Endothelial cell of hepatic sinusoid (primary cell): ENCODE data around the gene RNU1-3.

Source experiments
- in situ Hi-C: cut with HindIII; loops from 2 replicates; pipeline ENCODE4 v1.10.0; 2017; ENCODE audit warnings: low sequenced_read_pairs

RNU1-3 gene

GRCh38 chr1:16621681-16622315, 45.0 kb downstream of the RNU1-3 start:
- in situ Hi-C loops = loop anchor here (25.0 kb wide), 1 partner anchor 416 kb away; no protein-coding TSS in a partner anchor

- in situ Hi-C loops = loop anchor here (25.0 kb wide), 1 partner anchor 416 kb away; no protein-coding TSS in a partner anchor
Measured at GRCh38 chr1:16621300-16621658, 45.5 kb downstream of the RNU1-3 start.

GRCh38 chr1:16619803-16620501, 46.8 kb downstream of the RNU1-3 start:
- in situ Hi-C loops = loop anchor here (25.0 kb wide), 1 partner anchor 417 kb away; no protein-coding TSS in a partner anchor

GRCh38 chr1:16618719-16619118, 48.0 kb downstream of the RNU1-3 start:
- in situ Hi-C loops = loop anchor here (25.0 kb wide), 1 partner anchor 419 kb away; no protein-coding TSS in a partner anchor

- in situ Hi-C loops = loop anchor here (25.0 kb wide), 1 partner anchor 419 kb away; no protein-coding TSS in a partner anchor
Measured at GRCh38 chr1:16617778-16618580, 48.8 kb downstream of the RNU1-3 start.

GRCh38 chr1:16617114-16617631, 49.6 kb downstream of the RNU1-3 start:
- in situ Hi-C loops = loop anchor here (25.0 kb wide), 1 partner anchor 420 kb away; no protein-coding TSS in a partner anchor
